CD4-positive, CD25-positive, alpha-beta regulatory T cell (primary cell): ENCODE measurements around the gene LY86. TPM values are rescaled to one million over a fixed set of nuclear protein-coding genes. Genes with fewer than 3 reads are reported as not detected.

Source experiments
- ATAC-seq, 2 donors: fragments of 150-1000 bp; cut with Tn5 transposase; one replicate each; pipeline ENCODE4 v1.10.0; 2021; ENCODE audit warnings: low read depth in 2 of 2, moderate number of reproducible peaks in 2 of 2, moderate library complexity in 1 of 2
- DNase-seq, 3 donors: peaks; one replicate each; pipeline versions ENCODE4 v3.0.0 to v3.0.0-alpha.2; 2012 to 2022; ENCODE audit warnings: mixed read lengths in 1 of 3
- H3K27ac ChIP-seq: one replicate; pipeline ENCODE4 v1.7.0; 2013; ENCODE audit warnings: mild to moderate bottlenecking, low read length; ENCODE audit not compliant: insufficient read depth, poor library complexity, severe bottlenecking
- H3K27me3 ChIP-seq: one replicate; pipeline ENCODE4 v1.7.0; 2013; ENCODE audit warnings: low read length; ENCODE audit not compliant: control insufficient read depth, insufficient read depth
- H3K36me3 ChIP-seq: one replicate; pipeline ENCODE4 v1.7.0; 2013; ENCODE audit warnings: mild to moderate bottlenecking, low read length, moderate library complexity; ENCODE audit not compliant: control insufficient read depth, insufficient read depth
- H3K4me1 ChIP-seq: 2 replicates; pipeline ENCODE4 v1.7.0; 2013; ENCODE audit warnings: mild to moderate bottlenecking, low read length; ENCODE audit not compliant: insufficient read depth, control insufficient read depth, poor library complexity, severe bottlenecking
- H3K4me3 ChIP-seq: one replicate; pipeline ENCODE4 v1.7.0; 2013; ENCODE audit warnings: low read depth, mild to moderate bottlenecking, low read length, moderate library complexity
- H3K9me3 ChIP-seq, 2 experiments: 1 replicate in 1 of 2; 2 replicates in 1 of 2; pipeline ENCODE4 v1.7.0; 2013; ENCODE audit warnings: low read length in 2 of 2, mild to moderate bottlenecking in 1 of 2, moderate library complexity in 1 of 2; ENCODE audit not compliant: control insufficient read depth in 2 of 2
- H3K27ac Mint-ChIP-seq, 3 donors: one replicate each; pipeline ENCODE4 v1.8.0; 2020 to 2022; ENCODE audit warnings: mild to moderate bottlenecking in 3 of 3, mixed read lengths in 3 of 3, moderate library complexity in 2 of 3
- H3K27me3 Mint-ChIP-seq: one replicate; pipeline ENCODE4 v1.8.0; 2022; ENCODE audit warnings: mild to moderate bottlenecking, mixed read lengths
- H3K36me3 Mint-ChIP-seq: one replicate; pipeline ENCODE4 v1.8.0; 2020; ENCODE audit warnings: mixed read lengths
- H3K4me1 Mint-ChIP-seq, 4 donors: one replicate each; pipeline ENCODE4 v1.8.0; 2020 to 2022; ENCODE audit warnings: mixed read lengths in 4 of 4, mild to moderate bottlenecking in 1 of 4
- H3K4me3 Mint-ChIP-seq, 4 donors: one replicate each; pipeline ENCODE4 v1.8.0; 2020 to 2022; ENCODE audit warnings: mild to moderate bottlenecking in 4 of 4, mixed read lengths in 4 of 4, moderate library complexity in 3 of 4
- H3K9me3 Mint-ChIP-seq, 7 donors: one replicate each; pipeline ENCODE4 v1.8.0; 2020 to 2022; ENCODE audit warnings: mixed read lengths in 7 of 7, mild to moderate bottlenecking in 3 of 7, moderate library complexity in 2 of 7
- polyA plus RNA-seq, 4 donors: library from polyadenylated mRNA; unstranded; fragments of 300-500 nt; fragmentation: Illumina TruSeq; gene quantifications; one replicate each; pipeline ENCODE4 v1.2.3, GENCODE V29; 2021
- total RNA-seq: library from RNA; stranded (reverse); gene quantifications from one replicate; pipeline ENCODE4 v1.2.3, GENCODE V29; 2022

Gene LY86
- total and polyA plus RNA-seq, 5 donors from 2014 or later: 0.31 to 3.1 (median 1.4) TPM; not detected in 1

GRCh38 chr6:6584310-6585002 is 4.1 kb upstream of the LY86 start:
- H3K27me3 ChIP-seq: no peaks in the 10 kb centered on the region
- no peak overlapping the region for H3K4me3 ChIP-seq
- H3K27ac ChIP-seq: no peak overlapping the region
- Mint-ChIP-seq H3K27ac (no peak overlapping the region), H3K36me3 (no peaks in the 10 kb centered on the region), H3K4me3 (no peak overlapping the region), H3K9me3 (no peaks in the 10 kb centered on the region), H3K27me3 (peaks cover 10% of the 10 kb centered on the region), H3K4me1 (peaks cover 0 to 45% (median 11%) of the 10 kb centered on the region in 4 donors)
- DNase-seq (no peak), ATAC-seq (no peak)
- H3K4me1 ChIP-seq: no peaks in the 10 kb centered on the region
- H3K36me3 ChIP-seq: no peaks in the 10 kb centered on the region
- H3K9me3 ChIP-seq: no peaks in the 10 kb centered on the region

- Mint-ChIP-seq H3K36me3 (no peaks in the 10 kb centered on the region), H3K9me3 (no peaks in the 10 kb centered on the region), H3K27ac (no peak overlapping the region), H3K4me3 (no peak overlapping the region), H3K27me3 (peaks cover 9% of the 10 kb centered on the region), H3K4me1 (peaks cover 0 to 48% (median 12%) of the 10 kb centered on the region in 4 donors)
- Histone ChIP-seq H3K4me1 (no peaks in the 10 kb centered on the region), H3K9me3 (no peaks in the 10 kb centered on the region), H3K4me3 (no peak overlapping the region), H3K27me3 (no peaks in the 10 kb centered on the region), H3K27ac (no peak overlapping the region), H3K36me3 (no peaks in the 10 kb centered on the region)
- DNase-seq (no peak), ATAC-seq (no peak)
These were observed 3.6 kb upstream of the LY86 start for GRCh38 chr6:6585003-6585311.

DNA sequence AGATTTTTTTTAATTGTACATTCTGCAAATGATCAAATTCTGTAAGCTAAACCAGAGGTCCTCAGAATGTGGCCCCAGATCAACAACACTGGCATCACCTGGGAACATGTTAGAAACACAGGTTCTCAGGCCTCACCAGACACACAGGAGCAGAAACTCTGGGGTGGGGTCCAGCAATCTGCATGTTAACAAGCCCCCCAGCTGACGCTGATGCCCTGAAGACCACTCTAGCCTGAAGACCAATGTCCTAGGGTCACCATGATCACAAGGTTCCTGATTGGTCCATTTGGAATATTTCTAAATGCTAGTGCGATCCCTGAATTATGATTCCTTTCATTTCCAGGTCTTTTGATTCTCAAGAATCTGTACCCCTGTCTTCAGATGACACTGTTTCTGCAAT is 2.4 kb upstream of the LY86 start:
- no peak for DNase-seq
- no peaks in the 10 kb centered on the region for H3K9me3 Mint-ChIP-seq
- ATAC-seq: no peak
- H3K4me1 Mint-ChIP-seq: peaks cover 0 to 48% (median 12%) of the 10 kb centered on the region in 4 donors
- Histone ChIP-seq H3K27ac (no peak overlapping the region), H3K36me3 (no peaks in the 10 kb centered on the region), H3K27me3 (no peaks in the 10 kb centered on the region), H3K4me1 (peaks cover 2% of the 10 kb centered on the region), H3K4me3 (no peak overlapping the region), H3K9me3 (no peaks in the 10 kb centered on the region)
- no peak overlapping the region for H3K27ac Mint-ChIP-seq
- H3K27me3 Mint-ChIP-seq: peaks cover 5% of the 10 kb centered on the region
- H3K36me3 Mint-ChIP-seq: no peaks in the 10 kb centered on the region
- H3K4me3 Mint-ChIP-seq: no peak overlapping the region

DNA sequence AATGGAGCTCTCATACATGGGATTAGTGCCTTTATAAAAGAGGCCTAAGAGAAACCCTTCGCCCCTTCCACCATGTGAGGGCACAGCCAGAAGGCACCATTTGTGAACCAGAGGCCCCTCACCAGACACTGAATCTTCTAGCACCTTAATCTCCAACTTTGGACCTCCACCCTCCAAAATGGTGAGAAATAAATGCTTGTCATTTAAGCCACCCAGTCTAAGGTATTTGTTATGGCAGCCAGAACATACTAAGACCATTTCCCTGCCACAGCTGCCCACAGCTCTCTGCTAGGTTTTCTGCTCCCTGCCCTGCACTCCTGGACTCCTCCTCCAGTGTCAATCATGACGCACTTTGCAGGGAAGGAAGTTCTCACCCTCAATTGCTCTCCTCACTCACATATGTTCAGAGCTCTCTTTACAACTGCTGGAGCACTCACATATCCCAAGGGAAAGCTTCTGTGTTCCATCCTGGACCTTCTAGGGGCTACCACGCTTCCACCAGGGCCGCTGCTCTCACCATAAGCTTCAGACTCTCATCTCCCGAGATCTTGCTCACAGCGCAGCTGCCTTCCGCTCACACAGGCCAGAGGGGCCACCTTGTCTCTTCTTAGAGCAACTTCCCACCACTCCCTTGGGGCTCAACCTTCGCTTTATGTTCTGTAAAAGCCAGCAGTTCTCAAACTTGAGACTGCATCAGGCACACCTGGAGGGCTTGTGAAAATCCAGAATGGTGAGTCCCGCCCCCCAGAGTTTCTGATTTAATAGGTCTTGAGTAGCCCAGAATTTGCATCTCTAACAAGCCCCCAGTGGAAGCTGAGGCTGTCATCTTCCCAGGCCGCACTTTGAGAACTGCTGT is 1.6 kb upstream of the LY86 start:
- Histone ChIP-seq H3K4me3 (no peak overlapping the region), H3K27me3 (no peaks in the 10 kb centered on the region), H3K36me3 (no peaks in the 10 kb centered on the region), H3K9me3 (no peaks in the 10 kb centered on the region), H3K27ac (no peak overlapping the region), H3K4me1 (peaks cover 7% of the 10 kb centered on the region)
- ATAC-seq: no peak
- Mint-ChIP-seq H3K27ac (peak overlapping the region in 1 of 3 donors; percentile 53), H3K27me3 (peaks cover 5% of the 10 kb centered on the region), H3K9me3 (no peaks in the 10 kb centered on the region), H3K36me3 (no peaks in the 10 kb centered on the region), H3K4me3 (peak overlapping the region in 1 of 4 donors; percentile 32), H3K4me1 (peaks cover 0 to 49% (median 14%) of the 10 kb centered on the region in 4 donors)
- no peak for DNase-seq

DNA sequence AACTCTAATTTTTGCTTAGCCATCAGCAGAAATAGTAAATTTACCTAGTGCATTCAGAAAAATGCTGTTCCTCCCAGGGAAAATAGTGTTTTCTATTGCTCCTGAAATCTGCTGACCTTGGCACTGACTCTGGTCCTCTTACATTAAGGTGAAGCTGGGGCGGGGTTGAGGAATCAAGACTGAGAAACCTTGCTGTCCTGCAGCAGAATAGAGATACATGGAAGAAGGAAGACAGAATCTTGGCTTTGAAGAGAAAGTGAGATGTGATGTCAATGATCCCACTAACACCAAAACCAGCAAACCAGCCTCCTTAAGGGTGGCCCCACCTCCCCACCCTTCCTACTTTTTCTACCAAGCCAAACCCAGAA is 840 bp upstream of the LY86 start:
- H3K27me3 ChIP-seq: no peaks in the 10 kb centered on the region
- H3K9me3 ChIP-seq: no peaks in the 10 kb centered on the region
- peak overlapping the region in 2 of 4 donors; percentile 4 to 80 for H3K4me3 Mint-ChIP-seq
- no peak overlapping the region for H3K27ac ChIP-seq
- H3K4me1 ChIP-seq: peaks cover 14% of the 10 kb centered on the region
- no peak overlapping the region for H3K4me3 ChIP-seq
- peak overlapping the region in 1 of 3 donors; percentile 91 for H3K27ac Mint-ChIP-seq
- H3K9me3 Mint-ChIP-seq: no peaks in the 10 kb centered on the region
- ATAC-seq: no peak
- no peaks in the 10 kb centered on the region for H3K36me3 Mint-ChIP-seq
- H3K27me3 Mint-ChIP-seq: peaks cover 5% of the 10 kb centered on the region
- H3K4me1 Mint-ChIP-seq: peaks cover 0 to 57% (median 17%) of the 10 kb centered on the region in 4 donors
- H3K36me3 ChIP-seq: no peaks in the 10 kb centered on the region
- no peak for DNase-seq

GRCh38 chr6:6588924-6589709 is 597 bp downstream of the LY86 start:
- H3K27ac Mint-ChIP-seq: peak overlapping the region; percentile 91 to 93 (median 91)
- H3K27me3 Mint-ChIP-seq: peaks cover 5% of the 10 kb centered on the region
- H3K36me3 ChIP-seq: no peaks in the 10 kb centered on the region
- ATAC-seq (peak; percentile 15 to 34), DNase-seq (no peak)
- peaks cover 21% of the 10 kb centered on the region for H3K4me1 ChIP-seq
- H3K4me1 Mint-ChIP-seq: peaks cover 0 to 65% (median 19%) of the 10 kb centered on the region in 4 donors
- no peak overlapping the region for H3K27ac ChIP-seq
- H3K9me3 Mint-ChIP-seq: no peaks in the 10 kb centered on the region
- H3K4me3 ChIP-seq: no peak overlapping the region
- no peaks in the 10 kb centered on the region for H3K27me3 ChIP-seq
- no peaks in the 10 kb centered on the region for H3K9me3 ChIP-seq
- peak overlapping the region in 3 of 4 donors; percentile 44 to 88 (median 80) for H3K4me3 Mint-ChIP-seq
- no peaks in the 10 kb centered on the region for H3K36me3 Mint-ChIP-seq

DNA sequence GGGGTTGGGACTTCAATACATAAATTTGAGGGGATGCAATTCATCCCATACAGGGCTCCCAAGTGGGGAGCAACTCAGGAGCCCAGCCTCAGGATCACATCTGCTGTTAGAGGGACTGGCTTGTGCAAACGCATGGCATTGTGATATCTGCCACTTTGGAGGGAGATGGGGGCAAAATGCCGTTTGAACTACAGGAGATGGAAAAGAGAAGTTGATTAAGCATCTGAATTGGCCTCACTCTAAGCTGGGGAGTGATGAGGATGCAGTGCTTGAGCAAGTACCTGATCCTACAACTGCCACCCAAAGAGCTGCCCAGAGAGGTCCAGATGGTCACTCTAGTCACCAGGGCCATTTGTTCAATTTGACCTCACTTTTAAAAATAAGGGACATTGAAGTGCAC is 2.0 kb downstream of the LY86 start:
- DNase-seq (no peak), ATAC-seq (no peak)
- Histone ChIP-seq H3K4me1 (peaks cover 21% of the 10 kb centered on the region), H3K4me3 (no peak overlapping the region), H3K27ac (no peak overlapping the region), H3K9me3 (no peaks in the 10 kb centered on the region), H3K36me3 (no peaks in the 10 kb centered on the region), H3K27me3 (no peaks in the 10 kb centered on the region)
- Mint-ChIP-seq H3K27me3 (peaks cover 10% of the 10 kb centered on the region), H3K36me3 (no peaks in the 10 kb centered on the region), H3K27ac (peak overlapping the region in 1 of 3 donors; percentile 73), H3K9me3 (peaks cover 0 to 2% (median 0%) of the 10 kb centered on the region in 7 donors), H3K4me1 (peaks cover 0 to 62% (median 19%) of the 10 kb centered on the region in 4 donors), H3K4me3 (no peak overlapping the region)
